Epithelial cell of esophagus (primary cell): Measurements from ENCODE around the gene UBP1.
"Not testable (repeated sequence)": the region's sequence is repeated elsewhere in the genome, so short reads cannot be mapped to it uniquely, and the experiment has no call there.

Experiments
- DNase-seq: peaks from one replicate; pipeline ENCODE4 v3.0.0; 2010; ENCODE audit warnings: low read depth
- H3K4me3 ChIP-seq: 2 replicates; pipeline ENCODE4 v1.5.1; 2011; ENCODE audit warnings: mild to moderate bottlenecking, low read length, control low read depth
- CTCF ChIP-seq: IDR thresholded peaks from 2 replicates; pipeline ENCODE4 v1.5.1; 2011; ENCODE audit warnings: low read depth, mild to moderate bottlenecking, low read length, control low read depth, inconsistent platforms; ENCODE audit not compliant: insufficient read depth; ENCODE audit errors: missing control alignments

Gene UBP1

GRCh38 chr3:33467786-33468185, 27.6 kb upstream of the UBP1 start:
- TF ChIP-seq CTCF: no peak
- no peak overlapping the region for H3K4me3 ChIP-seq
- peak; percentile 29 for DNase-seq

- no peak overlapping the region for H3K4me3 ChIP-seq
- no peak for TF ChIP-seq CTCF
- no peak for DNase-seq
Measured at GRCh38 chr3:33461097-33461496, 20.9 kb upstream of the UBP1 start.

GRCh38 chr3:33459577-33459976, 19.4 kb upstream of the UBP1 start:
- H3K4me3 ChIP-seq, DNase-seq: not testable (repeated sequence)

GRCh38 chr3:33458446-33458845, 18.2 kb upstream of the UBP1 start:
- DNase-seq: no peak
- TF ChIP-seq CTCF: no peak
- H3K4me3 ChIP-seq: no peak overlapping the region

- TF ChIP-seq CTCF: no peak
- no peak overlapping the region for H3K4me3 ChIP-seq
- DNase-seq: no peak
Measured at GRCh38 chr3:33456756-33457155, 16.6 kb upstream of the UBP1 start.

DNA sequence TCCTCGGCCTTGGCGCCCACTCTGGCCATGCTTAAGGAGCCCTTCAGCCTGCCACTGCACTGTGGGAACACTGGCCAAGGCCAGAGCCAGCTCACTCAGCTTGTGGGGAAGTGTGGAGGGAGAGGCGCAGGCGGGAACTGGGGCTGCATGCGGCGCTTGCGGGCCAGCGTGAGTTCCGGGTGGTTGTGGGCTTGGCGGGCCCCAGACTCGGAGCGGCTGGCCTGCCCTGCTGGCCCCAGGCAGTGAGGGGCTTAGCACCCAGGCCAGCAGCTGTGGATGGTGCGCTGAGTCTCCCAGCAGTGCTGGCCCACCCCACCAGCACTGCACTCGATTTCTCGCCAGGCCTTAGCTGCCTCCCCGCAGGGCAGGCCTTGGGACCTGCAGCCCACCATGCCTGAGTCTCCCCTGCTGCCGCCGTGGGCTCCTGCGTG, 13.1 kb upstream of the UBP1 start:
- no peak for TF ChIP-seq CTCF
- H3K4me3 ChIP-seq: no peak overlapping the region
- DNase-seq: no peak

GRCh38 chr3:33451994-33452393, 11.8 kb upstream of the UBP1 start:
- not testable (repeated sequence) for DNase-seq, H3K4me3 ChIP-seq

GRCh38 chr3:33447958-33448357, 7.8 kb upstream of the UBP1 start:
- TF ChIP-seq CTCF: no peak
- no peak overlapping the region for H3K4me3 ChIP-seq
- no peak for DNase-seq

- H3K4me3 ChIP-seq, DNase-seq: not testable (repeated sequence)
Measured at GRCh38 chr3:33447256-33447625, 7.0 kb upstream of the UBP1 start.
